GDM1 (cell line): ENCODE data around the gene IKZF1.

Experiments used
- DNase-seq: peaks from one replicate; lab custom pipeline; 2025; lab: John Stamatoyannopoulos, UW

IKZF1 gene

GRCh38 chr7:50308532-50309385, 4.2 kb downstream of the IKZF1 start:
- no peak for DNase-seq

DNA sequence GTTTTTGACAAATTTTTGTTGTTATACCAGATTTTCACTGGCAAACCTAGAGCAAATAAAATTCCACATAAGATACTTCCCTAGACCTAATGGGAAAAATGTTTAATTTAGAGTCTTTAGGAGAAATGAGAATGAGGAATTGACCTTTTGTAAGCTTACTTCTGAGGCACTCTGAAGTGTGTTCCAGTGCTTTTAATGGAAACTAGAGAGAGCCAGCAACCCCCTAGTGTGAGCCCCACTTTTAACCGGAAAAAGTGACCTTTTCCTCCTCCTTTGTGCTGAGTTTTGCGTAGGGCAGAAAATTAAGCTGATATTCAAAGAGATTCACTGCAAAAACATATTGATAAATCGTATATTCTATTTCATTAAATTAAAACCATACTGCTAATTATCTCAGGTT, 5.2 kb downstream of the IKZF1 start:
- no peak for DNase-seq

GRCh38 chr7:50310361-50310760, 5.8 kb downstream of the IKZF1 start:
- peak; percentile 21 for DNase-seq

DNA sequence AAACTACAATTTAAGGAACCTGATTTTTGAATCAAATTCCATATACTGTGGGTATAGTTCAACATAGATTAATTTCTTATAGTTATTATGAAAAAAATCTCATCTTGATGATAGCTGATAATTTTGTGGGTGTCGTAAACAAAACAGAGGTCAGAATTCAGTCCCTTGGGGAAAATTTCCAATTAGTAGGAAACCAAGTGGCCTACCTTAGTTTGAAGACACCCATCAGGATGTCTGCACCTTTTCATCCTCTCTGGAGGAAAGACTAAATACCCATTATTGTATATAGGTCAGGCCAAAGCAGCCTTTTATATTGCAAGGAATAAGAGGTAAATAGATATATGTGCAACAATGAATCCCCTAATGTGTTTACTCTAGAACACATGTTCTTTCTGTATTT, 6.4 kb downstream of the IKZF1 start:
- no peak for DNase-seq

GRCh38 chr7:50312250-50313162, 8.0 kb downstream of the IKZF1 start:
- DNase-seq = no peak

- no peak for DNase-seq
Measured at GRCh38 chr7:50314836-50315592, 10.5 kb downstream of the IKZF1 start.

DNA sequence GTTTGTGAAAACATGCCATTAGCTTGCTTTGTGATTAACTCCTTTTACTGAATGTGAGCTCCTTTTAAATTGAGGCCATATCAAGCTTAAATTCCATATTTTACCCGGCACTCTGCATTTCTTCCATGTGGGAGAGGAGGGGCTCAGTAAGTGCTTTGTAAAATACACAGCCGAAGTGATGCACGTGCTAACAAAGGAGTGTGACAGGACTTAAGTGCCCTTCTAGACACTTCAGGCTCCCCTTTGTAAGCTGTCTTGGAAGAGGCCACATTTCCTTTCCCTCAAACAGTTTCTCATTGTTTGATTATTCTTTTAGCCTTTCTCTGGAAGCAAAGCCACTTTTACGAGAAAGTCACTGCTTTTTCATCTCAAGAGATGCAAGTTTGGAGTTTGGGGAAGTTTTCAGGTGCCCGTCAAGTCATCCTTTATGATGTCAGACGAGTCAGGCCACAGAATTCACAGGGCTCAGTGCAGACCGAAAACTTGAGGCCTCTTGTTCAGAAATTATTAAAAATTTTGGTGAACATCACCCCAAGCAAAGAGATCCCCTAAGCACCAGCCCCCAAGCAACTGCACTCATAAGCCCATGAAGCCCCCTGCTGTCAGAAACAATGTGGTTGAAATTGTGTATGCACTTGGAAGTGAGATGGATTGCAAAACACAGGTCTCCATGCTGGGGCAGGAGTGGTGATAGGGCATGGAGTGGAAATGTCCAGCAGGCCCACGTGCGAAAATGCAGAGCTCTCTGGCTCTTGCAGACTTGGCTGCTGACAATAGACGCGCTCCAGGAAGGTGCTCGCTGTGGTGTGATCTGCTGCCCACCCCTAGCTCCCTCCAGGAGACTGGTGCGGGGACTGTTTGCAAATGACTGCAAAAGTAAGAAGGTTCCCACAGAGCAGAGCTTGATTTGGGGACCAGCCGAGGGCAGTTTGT, 11.5 kb downstream of the IKZF1 start:
- no peak for DNase-seq

DNA sequence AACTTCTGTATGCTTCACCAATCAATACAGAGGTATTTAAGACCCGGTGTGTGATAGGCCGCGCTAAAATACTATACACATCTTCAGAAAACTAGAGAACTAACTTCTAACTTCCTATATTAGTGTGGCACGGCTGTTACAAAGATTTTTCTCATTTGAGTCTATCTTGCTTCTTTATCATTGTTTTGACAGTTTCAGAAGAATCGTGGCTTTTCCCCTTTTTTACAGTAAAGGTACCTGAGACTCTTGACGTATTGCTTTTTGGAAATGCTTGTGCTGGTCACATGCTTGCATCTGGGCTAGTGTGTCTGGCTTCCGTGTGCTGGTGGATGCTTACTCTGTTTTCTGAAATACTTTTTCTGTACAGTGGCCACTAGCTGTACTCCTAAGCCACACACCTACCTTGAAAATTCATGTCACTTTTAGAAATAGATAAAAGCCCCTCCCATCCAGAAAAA, 12.7 kb downstream of the IKZF1 start:
- no peak for DNase-seq

DNA sequence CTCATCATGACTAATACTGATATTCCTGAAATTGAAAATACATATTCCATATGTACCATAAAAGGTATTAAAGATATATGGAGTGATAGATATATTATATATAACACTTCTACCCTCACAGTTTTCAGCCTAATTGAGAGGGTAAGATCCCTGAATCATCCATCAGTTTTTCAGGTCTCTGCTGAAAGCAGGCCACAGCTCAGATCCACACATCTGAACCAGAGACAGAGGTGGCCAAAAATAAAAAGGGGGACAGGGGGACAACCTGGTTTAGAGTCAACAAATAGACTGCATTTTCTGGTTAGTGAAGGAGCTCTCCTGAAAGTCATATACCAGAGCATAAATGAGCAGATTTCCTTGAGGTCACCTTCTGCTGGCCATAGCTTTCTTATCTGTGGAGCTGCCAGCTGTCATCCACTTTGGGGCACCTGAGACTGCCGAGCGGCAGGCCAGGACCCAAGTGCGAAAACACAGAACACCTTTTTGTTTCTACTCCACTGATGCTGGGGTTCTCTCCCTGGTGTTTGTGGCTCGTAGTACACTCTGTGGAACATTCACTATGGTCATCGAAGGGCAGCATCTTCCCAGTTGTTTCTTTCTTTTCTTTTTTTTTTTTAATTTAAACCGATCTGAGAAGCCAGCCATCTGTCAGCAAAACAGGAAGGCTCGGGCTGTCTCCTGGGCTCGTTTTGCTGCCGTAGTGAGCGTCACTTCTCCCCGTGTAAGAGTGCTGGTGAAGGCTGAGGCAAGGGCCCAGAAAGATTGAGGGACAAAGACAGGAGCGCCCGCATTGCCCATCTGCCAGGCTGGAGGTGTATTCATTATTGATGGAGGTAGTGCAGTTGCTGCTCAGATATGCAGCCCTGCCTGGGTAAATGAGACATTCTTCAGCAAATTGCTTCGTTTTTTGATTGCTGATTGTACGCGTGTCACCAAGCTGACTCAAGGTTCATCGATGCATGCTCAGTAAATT, 13.5 kb downstream of the IKZF1 start:
- no peak for DNase-seq

DNA sequence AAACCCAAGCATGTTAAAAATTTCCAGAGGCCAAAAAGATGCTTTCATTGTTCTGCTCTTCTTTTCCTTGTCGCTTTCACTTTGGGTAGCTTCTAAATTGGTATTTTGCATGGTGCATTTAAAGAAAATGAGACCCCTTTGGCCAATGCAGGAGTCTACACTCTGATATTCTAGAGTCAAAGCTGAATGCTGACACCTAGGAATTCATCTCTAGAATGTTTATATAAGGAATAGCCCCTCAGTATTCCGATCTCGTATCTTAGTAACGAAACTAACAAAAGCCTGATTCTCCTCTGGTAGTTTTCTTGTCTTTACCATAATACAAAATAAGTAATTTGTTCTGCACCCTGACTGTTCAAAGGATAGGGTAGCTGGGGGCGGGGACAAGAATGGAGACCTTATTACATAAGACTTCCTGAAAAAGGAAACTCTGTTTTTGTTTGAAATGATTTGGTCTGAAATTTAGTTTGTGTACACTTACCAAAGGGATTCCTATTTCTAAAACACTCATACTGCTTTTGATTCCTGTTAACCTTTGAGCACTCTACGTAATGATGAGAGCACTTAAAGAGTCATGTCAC, 17.1 kb downstream of the IKZF1 start:
- DNase-seq = no peak

DNA sequence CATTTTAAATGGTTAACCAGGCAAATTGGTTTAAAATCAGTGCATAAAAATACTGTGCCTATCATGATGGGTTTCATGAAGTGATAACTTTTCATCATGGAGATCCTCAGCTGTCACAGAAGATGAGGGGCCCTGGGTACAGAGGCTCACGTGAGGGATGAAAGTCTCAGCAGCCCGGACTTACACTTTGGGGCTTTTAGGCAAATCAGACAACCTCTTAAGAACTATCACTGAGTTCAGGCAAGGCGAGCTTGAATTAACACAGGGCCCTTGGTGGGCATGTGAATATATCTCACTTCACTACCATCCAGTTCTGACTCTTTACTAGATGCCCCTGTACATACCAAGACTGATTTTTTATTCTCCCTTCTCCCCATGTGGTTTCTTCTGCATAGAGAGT, 19.6 kb downstream of the IKZF1 start:
- DNase-seq = no peak

- DNase-seq = no peak
Measured at GRCh38 chr7:50327443-50327842, 22.9 kb downstream of the IKZF1 start.

DNA sequence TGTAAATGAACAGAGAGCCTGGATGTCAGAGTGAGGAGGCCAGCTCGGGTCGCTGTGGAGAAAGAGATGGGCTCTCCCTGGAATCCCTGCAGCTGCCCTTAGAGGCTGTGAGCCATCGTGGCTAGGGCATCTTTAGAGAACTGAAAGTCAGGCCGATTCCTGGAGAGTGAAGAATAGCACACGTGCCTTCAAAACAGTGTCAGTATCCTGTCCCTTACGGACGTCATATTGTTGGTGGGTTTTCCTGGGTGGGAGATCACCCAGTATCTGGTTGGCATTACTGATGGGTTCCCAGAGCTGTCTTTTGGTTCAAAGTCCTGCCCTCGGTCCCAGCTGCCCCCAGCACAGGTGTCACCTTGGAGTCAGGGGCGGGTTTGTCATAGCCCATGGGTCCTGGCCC, 25.3 kb downstream of the IKZF1 start:
- no peak for DNase-seq

GRCh38 chr7:50330254-50330653, 25.7 kb downstream of the IKZF1 start:
- DNase-seq = no peak

GRCh38 chr7:50330696-50331095, 26.2 kb downstream of the IKZF1 start:
- DNase-seq = no peak

GRCh38 chr7:50331564-50332208, 27.2 kb downstream of the IKZF1 start:
- DNase-seq = no peak

- no peak for DNase-seq
Measured at GRCh38 chr7:50332241-50333165, 28.0 kb downstream of the IKZF1 start.

DNA sequence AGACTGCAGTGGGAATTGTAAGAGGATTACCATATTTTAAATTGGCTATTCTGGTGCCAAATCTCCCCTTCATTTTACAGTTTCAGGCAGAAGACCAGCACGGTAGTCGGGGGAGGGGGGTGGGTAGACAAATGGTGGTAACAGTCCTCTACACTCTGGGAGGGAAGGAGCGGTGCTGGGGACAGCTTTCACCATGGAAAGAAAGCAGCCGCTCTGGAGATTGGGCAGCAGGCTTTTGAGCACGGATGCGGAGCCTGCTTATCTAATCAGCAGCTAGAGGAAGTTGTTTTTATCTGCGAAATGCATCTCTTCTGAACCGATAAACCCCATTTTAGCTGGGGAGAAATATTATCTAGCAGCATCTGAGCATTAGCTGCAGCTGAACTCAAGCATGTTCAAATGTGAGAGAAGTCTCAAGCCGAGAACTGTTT, 28.7 kb downstream of the IKZF1 start:
- no peak for DNase-seq
